ENCODE results near the gene SEMA7A. TPM values are rescaled to one million over a fixed set of nuclear protein-coding genes. Genes with fewer than 3 reads are reported as not detected.

Gene SEMA7A
- total and polyA plus RNA-seq, 9 of the 15 experiments (the other 6 are each of a cell fraction or from before 2014, with no cell fraction given), result 0.04 to 8.2 (median 5.4) TPM; not detected in 1

DNA sequence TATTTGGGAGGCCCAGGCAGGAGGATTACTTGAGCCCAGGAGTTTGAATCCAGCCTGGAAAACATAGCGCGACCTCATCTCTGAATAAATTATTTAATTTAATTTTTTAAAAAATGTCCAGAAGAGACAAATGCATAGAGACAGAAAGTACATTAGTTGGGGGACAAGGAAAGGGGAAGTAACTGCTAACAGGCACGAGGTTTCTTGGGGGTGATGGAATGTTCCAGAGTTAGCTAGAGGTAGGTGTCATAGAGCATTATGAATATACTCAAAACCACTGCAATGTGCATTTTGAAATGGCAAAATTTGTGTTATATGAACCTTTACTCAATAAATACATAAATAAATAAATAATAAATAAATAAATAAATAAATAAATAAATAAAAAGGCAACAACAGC, 34.7 kb downstream of the SEMA7A start:
- no peak for FAIRE-seq
- POLR2A ChIA-PET, result no interaction called here
- ATAC-seq, result no peak

DNA sequence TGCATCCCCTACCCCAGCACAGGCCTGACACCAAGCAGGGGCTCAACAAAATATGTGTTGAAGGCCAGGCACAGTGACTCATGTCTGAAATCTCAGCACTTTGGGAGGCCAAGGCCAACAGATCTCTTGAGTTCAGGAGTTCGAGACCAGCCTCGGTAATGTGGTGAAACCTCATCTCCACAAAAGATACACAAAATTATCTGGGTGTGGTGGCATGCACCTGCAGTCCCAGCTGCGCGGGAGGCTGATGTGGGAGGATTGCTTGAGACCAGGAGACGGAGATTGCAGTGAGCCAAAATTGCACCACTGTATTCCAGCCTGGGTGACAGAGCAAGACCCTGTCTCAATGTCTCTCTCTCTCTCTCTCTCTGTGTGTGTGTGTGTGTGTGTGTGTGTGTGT, 35.6 kb downstream of the SEMA7A start:
- DNase-seq (ENCODE audit: extremely low read depth in 1 of 4, low spot score in 3 of 4), result no peak
- no TSS peak for BruUV-seq (replicated peaks)
- Histone ChIP-seq H3K9ac (ENCODE audit: insufficient read depth in 1 of 2, low read depth in 2 of 2, low read length in 2 of 2) (no peak overlapping the region), H2AFZ (ENCODE audit: low read depth, low read length) (no peak overlapping the region), H4K20me1 (replicated peaks; ENCODE audit: control insufficient read depth, insufficient read depth, low read length) (no peaks in the 10 kb centered on the region), H3K4me1 (replicated peaks in 1 of 2; ENCODE audit: control insufficient read depth in 2 of 2, insufficient read depth in 2 of 2, low read length in 2 of 2) (peaks cover 44 to 63% of the 10 kb centered on the region in 2 experiments), H3K36me3 (ENCODE audit: control insufficient read depth, insufficient read depth, low read length) (no peaks in the 10 kb centered on the region), H3K9me3 (replicated peaks; ENCODE audit: control insufficient read depth, insufficient read depth, low read depth, low read length) (no peaks in the 10 kb centered on the region), H3K79me2 (ENCODE audit: control insufficient read depth, insufficient read depth, low read length) (no peaks in the 10 kb centered on the region), H3K27ac (ENCODE audit: extremely low read depth, low read depth, low read length) (no peak overlapping the region), H3K4me3 (no peak overlapping the region), H3K4me2 (ENCODE audit: insufficient read depth, low read length) (no peak overlapping the region), H3K9me1 (ENCODE audit: control insufficient read depth, insufficient read depth, low read length) (no peaks in the 10 kb centered on the region), H3K27me3 (ENCODE audit: control insufficient read depth in 2 of 2, insufficient read depth in 2 of 2, low read length in 2 of 2) (no peaks in the 10 kb centered on the region)
- ChIA-PET POLR2A (no interaction called here), CTCF (ENCODE audit: low intra/inter-chr PET ratio) (no interaction called here)
- FAIRE-seq, result peak; percentile 61
- TF ChIP-seq TAL1 (IDR thresholded peaks at IDR 0.05) (0 out of 2 replicates have a peak, but pooled peaks have one; percentile 13), STAT5A (IDR thresholded peaks at IDR 0.05; ENCODE audit: borderline replicate concordance, low read length) (no peak), KDM1A (IDR thresholded peaks at IDR 0.05) (peak; percentile 74 to 82), ZNF197 (CRISPR knock-in tag; IDR thresholded peaks at IDR 0.05; ENCODE audit: low read depth) (no peak), JUN (IDR thresholded peaks at IDR 0.05; ENCODE audit: borderline replicate concordance, low read depth, low read length) (no peak), JUN (CRISPR knock-in tag; IDR thresholded peaks at IDR 0.05; ENCODE audit: borderline replicate concordance) (0 out of 2 replicates have a peak, but pooled peaks have one; percentile 8), TRIM24 (IDR thresholded peaks at IDR 0.05) (0 out of 4 replicates have a peak, but pooled peaks of 1 of the 2 experiments have one; percentile 25), CBFA2T3 (IDR thresholded peaks at IDR 0.05) (peak; percentile 77), CBFA2T2 (conservative IDR thresholded peaks at IDR 0.05) (peak; percentile 61), EGR1 (conservative IDR thresholded peaks at IDR 0.05) (0 out of 2 replicates have a peak, but pooled peaks have one; percentile 7), MTA2 (IDR thresholded peaks at IDR 0.05; ENCODE audit: low read depth) (0 out of 2 replicates have a peak, but pooled peaks have one; percentile 8), ZNF583 (CRISPR knock-in tag; IDR thresholded peaks at IDR 0.05) (no peak), TCF3 (CRISPR knock-in tag; IDR thresholded peaks at IDR 0.05) (peak; percentile 43; the same call in 1 of the 2 replicates)
- TF ChIP-seq, protein P1, sequence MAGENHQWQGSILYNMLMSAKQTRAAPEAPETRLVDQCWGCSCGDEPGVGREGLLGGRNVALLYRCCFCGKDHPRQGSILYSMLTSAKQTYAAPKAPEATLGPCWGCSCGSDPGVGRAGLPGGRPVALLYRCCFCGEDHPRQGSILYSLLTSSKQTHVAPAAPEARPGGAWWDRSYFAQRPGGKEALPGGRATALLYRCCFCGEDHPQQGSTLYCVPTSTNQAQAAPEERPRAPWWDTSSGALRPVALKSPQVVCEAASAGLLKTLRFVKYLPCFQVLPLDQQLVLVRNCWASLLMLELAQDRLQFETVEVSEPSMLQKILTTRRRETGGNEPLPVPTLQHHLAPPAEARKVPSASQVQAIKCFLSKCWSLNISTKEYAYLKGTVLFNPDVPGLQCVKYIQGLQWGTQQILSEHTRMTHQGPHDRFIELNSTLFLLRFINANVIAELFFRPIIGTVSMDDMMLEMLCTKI (IDR thresholded peaks at IDR 0.05; ENCODE audit: partially characterized antibody), result no peak
- TF ChIP-seq, protein P2, sequence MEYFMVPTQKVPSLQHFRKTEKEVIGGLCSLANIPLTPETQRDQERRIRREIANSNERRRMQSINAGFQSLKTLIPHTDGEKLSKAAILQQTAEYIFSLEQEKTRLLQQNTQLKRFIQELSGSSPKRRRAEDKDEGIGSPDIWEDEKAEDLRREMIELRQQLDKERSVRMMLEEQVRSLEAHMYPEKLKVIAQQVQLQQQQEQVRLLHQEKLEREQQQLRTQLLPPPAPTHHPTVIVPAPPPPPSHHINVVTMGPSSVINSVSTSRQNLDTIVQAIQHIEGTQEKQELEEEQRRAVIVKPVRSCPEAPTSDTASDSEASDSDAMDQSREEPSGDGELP (CRISPR knock-in tag; IDR thresholded peaks at IDR 0.05; ENCODE audit: borderline replicate concordance), result peak; percentile 23; the same call in 1 of the 2 replicates
- 40% methylated on average over 5 of the region's 5 CpGs for WGBS (ENCODE audit: insufficient coverage, low coverage, missing lambda C conversion rate)
- ATAC-seq, result no peak
- intact Hi-C loops (cut with micrococcal nuclease), result no loop called here
- in situ Hi-C loops (cut with MboI), result no loop called here

More for the DNA sequence above, 34.7 kb downstream of the SEMA7A start:
- Histone ChIP-seq H3K36me3 (ENCODE audit: control insufficient read depth, insufficient read depth, low read length) (no peaks in the 10 kb centered on the region), H3K79me2 (ENCODE audit: control insufficient read depth, insufficient read depth, low read length) (no peaks in the 10 kb centered on the region), H2AFZ (ENCODE audit: low read depth, low read length) (0 out of 2 replicates have a peak overlapping the region, but pooled peaks have one; percentile 19), H4K20me1 (replicated peaks; ENCODE audit: control insufficient read depth, insufficient read depth, low read length) (no peaks in the 10 kb centered on the region), H3K27me3 (ENCODE audit: control insufficient read depth in 2 of 2, insufficient read depth in 2 of 2, low read length in 2 of 2) (no peaks in the 10 kb centered on the region), H3K4me3 (no peak overlapping the region), H3K4me1 (replicated peaks in 1 of 2; ENCODE audit: control insufficient read depth in 2 of 2, insufficient read depth in 2 of 2, low read length in 2 of 2) (peaks cover 52 to 67% of the 10 kb centered on the region in 2 experiments), H3K9me1 (ENCODE audit: control insufficient read depth, insufficient read depth, low read length) (no peaks in the 10 kb centered on the region), H3K9ac (ENCODE audit: insufficient read depth in 1 of 2, low read depth in 2 of 2, low read length in 2 of 2) (no peak overlapping the region), H3K9me3 (replicated peaks; ENCODE audit: control insufficient read depth, insufficient read depth, low read depth, low read length) (no peaks in the 10 kb centered on the region), H3K4me2 (ENCODE audit: insufficient read depth, low read length) (no peak overlapping the region), H3K27ac (ENCODE audit: extremely low read depth, low read depth, low read length) (no peak overlapping the region)
- in situ Hi-C loops (cut with MboI) (no loop called here), intact Hi-C loops (cut with micrococcal nuclease) (no loop called here)
- 71% methylated on average over 3 of the region's 3 CpGs for WGBS (ENCODE audit: insufficient coverage, low coverage, missing lambda C conversion rate)
- BruUV-seq (replicated peaks), result no TSS peak
- CTCF ChIA-PET (ENCODE audit: low intra/inter-chr PET ratio), result no interaction called here
- TF ChIP-seq ZNF766 (CRISPR knock-in tag; conservative IDR thresholded peaks at IDR 0.05) (peak; percentile 88), RFX5 (IDR thresholded peaks at IDR 0.05; ENCODE audit: low read depth, low read length) (no peak)
- no peak for DNase-seq (ENCODE audit: extremely low read depth in 1 of 4, low spot score in 3 of 4)

Measured in K562 (cell line).